Aorta (tissue), 5 donors: Measurements from ENCODE around the gene C11orf97. TPM values are rescaled to one million over a fixed set of nuclear protein-coding genes. Genes with fewer than 3 reads are reported as not detected.

Experiments
- ATAC-seq: fragments of 200-7000 bp; cut with Tn5 transposase; one replicate; pipeline ENCODE4 v1.9.1; 2022; ENCODE audit warnings: moderate library complexity; ENCODE audit not compliant: low FRiP score
- DNase-seq, 2 donors: peaks; one replicate each; pipeline ENCODE4 v3.0.0-alpha.2; 2020
- H3K27ac ChIP-seq, 2 donors: one replicate each; pipeline ENCODE4 v1.5.1; 2013; ENCODE audit warnings: low read length in 2 of 2, mild to moderate bottlenecking in 2 of 2, moderate library complexity in 2 of 2, control low read depth in 1 of 2, inconsistent platforms in 1 of 2, low read depth in 1 of 2
- H3K27me3 ChIP-seq, 2 donors: one replicate each; pipeline ENCODE4 v1.6.1; 2013; ENCODE audit warnings: control low read depth in 1 of 2, low read length in 1 of 2, mild to moderate bottlenecking in 1 of 2, moderate library complexity in 1 of 2; ENCODE audit not compliant: insufficient read depth in 2 of 2, control insufficient read depth in 1 of 2
- H3K36me3 ChIP-seq, 2 donors: one replicate each; pipeline ENCODE4 v1.6.1; 2013; ENCODE audit warnings: control low read depth in 1 of 2, low read length in 1 of 2, mild to moderate bottlenecking in 1 of 2; ENCODE audit not compliant: insufficient read depth in 2 of 2, control insufficient read depth in 1 of 2
- H3K4me1 ChIP-seq, 2 donors: one replicate each; pipeline ENCODE4 v1.6.1; 2013; ENCODE audit warnings: low read length in 2 of 2, control low read depth in 1 of 2, mild to moderate bottlenecking in 1 of 2, moderate library complexity in 1 of 2; ENCODE audit not compliant: insufficient read depth in 2 of 2, control insufficient read depth in 1 of 2
- H3K4me3 ChIP-seq, 2 donors: one replicate each; pipeline ENCODE4 v1.5.1; 2013; ENCODE audit warnings: low read length in 2 of 2, control low read depth in 1 of 2, mild to moderate bottlenecking in 1 of 2
- H3K9me3 ChIP-seq: one replicate; pipeline ENCODE4 v1.6.1; 2013; ENCODE audit warnings: mild to moderate bottlenecking, low read length; ENCODE audit not compliant: control insufficient read depth
- WGBS, 2 donors: extraction: QIAGEN DNeasy Blood & Tissue Kit; methylation state at CpG; one replicate each; pipeline ENCODE4 v1.1.7; 2013; 5-methylcytosine and 5-hydroxymethylcytosine counted together
- intact Hi-C, 2 donors: fragments of 100-400 bp; cut with DNase I; formaldehyde crosslinking; loops; one replicate each; pipeline versions ENCODE4 v1.14.2 to v1.15.0; 2022
- polyA plus RNA-seq, 2 donors: library from polyadenylated mRNA; stranded (reverse); fragments of 200-250 nt; gene quantifications; one replicate each; pipeline ENCODE4 v1.2.3, GENCODE V29; 2013
- total RNA-seq, 2 donors: library from RNA; stranded (reverse); fragmentation: NEBNext Ultra II Directional; extraction: Animal tissue kit (Norgen Biotek cat#: 25700); gene quantifications; one replicate each; pipeline ENCODE4 v1.2.1, GENCODE V29; 2021
- donor health status: healthy with polysubstance abuse.
- donor health status: Bipolar disorder and iron deficiency.
- donor health status: DM: no; HTN: no; CAD: no.
- donor health status: DM: no; HTN: no; CAD: no.
- donor health status: DM: yes; HTN: yes; CAD: no.

Gene C11orf97
- total and polyA plus RNA-seq, 4 donors = not detected

- peaks cover 1% of the 10 kb centered on the region for H3K9me3 ChIP-seq
- no peak for ATAC-seq
- DNase-seq = no peak
- no peaks in the 10 kb centered on the region for H3K27me3 ChIP-seq
- no peaks in the 10 kb centered on the region for H3K36me3 ChIP-seq
- WGBS, 2 donors = 43 to 54% methylated on average over 1 of the region's 1 CpG
- intact Hi-C loops = no loop called here
- peaks cover 3 to 4% of the 10 kb centered on the region in 2 donors for H3K4me1 ChIP-seq
- H3K27ac ChIP-seq = peak overlapping the region in 1 of 2 donors; percentile 87
- H3K4me3 ChIP-seq = no peak overlapping the region
Observed at GRCh38 chr11:94533206-94533605, 20.9 kb downstream of the C11orf97 start.

DNA sequence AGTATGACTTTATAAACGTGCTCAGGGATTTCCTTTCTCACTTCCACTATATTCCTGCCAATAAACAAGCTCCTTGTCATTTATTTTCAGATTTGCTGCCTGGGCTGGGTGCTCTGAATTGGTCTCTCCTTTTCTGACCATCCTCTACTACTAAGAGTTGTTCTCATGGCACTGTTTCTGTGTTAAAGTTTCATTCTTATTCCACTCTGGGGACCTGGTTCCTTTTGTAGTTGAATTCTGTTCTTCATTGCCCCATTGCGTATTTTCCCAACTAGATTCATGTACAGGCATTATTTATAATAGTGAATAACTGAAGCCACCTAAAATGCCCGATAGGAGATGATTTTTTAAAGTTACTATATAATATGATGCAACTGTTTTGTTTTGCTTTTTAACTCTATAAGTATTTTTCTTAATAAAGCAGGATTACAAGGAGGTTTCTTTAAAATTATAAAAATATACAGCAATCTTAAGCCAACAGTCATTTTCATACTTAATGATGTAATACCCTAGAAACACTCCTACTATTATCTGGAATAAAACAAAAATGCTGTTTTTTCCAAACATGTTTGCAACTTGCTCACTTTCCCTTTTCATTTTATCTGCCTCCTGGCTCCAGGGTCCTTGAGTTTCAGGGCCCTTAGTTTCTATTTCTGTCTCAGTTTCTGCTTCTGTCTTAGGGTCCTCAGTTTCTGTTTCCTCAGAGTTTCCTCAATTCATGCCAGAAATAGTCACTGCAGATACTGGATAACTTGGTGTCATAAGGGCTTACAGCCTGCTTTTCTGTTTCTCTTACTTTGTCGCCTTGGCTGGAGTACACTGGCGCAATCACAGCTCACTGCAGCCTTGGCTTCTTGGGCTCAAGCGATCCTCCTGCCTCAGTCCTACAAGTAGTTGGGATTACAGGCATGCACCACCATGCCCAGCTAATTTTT is 21.7 kb downstream of the C11orf97 start:
- Histone ChIP-seq H3K36me3 (no peaks in the 10 kb centered on the region), H3K27ac (peak overlapping the region; percentile 64 to 87), H3K4me3 (peak overlapping the region in 1 of 2 donors; percentile 11), H3K9me3 (peaks cover 1% of the 10 kb centered on the region), H3K27me3 (no peaks in the 10 kb centered on the region), H3K4me1 (peaks cover 0 to 3% of the 10 kb centered on the region in 2 donors)
- peak; percentile 75 for ATAC-seq
- WGBS, 2 donors = 3 to 5% methylated on average over 6 of the region's 6 CpGs
- intact Hi-C loops = no loop called here
- DNase-seq = peak in 1 of 2 donors; percentile 63

DNA sequence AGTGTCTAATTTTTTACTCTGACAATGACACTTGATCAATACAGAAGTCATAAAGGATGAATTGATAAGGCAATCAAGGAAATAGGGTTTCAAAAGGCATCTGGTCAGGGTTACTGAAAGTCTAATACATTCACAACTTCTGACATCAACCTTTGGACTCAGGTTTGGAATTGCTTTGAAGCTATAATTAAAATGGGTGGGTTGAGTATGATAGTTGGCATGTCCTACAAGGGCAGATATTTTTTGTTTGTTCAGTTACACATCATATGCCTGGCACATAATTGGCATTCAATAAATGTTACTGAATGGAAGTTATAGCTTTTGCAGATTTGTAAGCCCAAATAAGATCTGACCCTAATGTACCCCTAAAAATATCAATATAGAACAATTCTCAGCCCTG is 24.1 kb downstream of the C11orf97 start:
- H3K36me3 ChIP-seq = no peaks in the 10 kb centered on the region
- no peak for ATAC-seq
- H3K27me3 ChIP-seq = no peaks in the 10 kb centered on the region
- no peak overlapping the region for H3K4me3 ChIP-seq
- no peak overlapping the region for H3K27ac ChIP-seq
- H3K9me3 ChIP-seq = no peaks in the 10 kb centered on the region
- intact Hi-C loops = no loop called here
- peaks cover 0 to 3% of the 10 kb centered on the region in 2 donors for H3K4me1 ChIP-seq
- DNase-seq = no peak

DNA sequence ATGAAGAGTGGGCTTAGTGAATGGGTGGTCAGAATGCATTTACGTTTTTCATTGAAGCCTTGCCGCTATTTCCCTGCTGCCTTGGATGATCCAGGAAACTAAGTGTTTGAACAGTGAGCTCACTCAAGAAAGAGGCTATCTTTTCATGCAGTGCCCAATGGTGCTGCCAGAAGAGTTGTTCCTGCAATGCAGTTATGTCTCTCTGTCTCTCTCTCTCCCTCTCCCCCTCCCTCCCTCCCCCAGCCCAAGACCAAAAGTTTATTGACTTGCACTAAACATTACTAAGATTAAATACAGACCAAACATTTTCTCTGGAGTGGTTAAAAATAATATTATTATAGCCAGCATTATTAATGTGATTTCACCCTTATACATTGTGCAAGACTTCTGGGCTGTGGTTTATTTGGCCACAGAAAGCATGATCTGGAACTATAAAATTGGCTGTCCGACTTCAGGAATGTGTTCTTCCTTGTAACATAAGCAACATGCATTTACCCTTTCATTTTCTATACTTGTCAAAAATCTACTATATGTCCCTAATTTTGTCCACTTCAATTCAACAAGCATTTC is 24.9 kb downstream of the C11orf97 start:
- Histone ChIP-seq H3K4me3 (no peak overlapping the region), H3K9me3 (no peaks in the 10 kb centered on the region), H3K4me1 (peaks cover 0 to 3% of the 10 kb centered on the region in 2 donors), H3K27ac (peak overlapping the region; percentile 43 to 57), H3K36me3 (no peaks in the 10 kb centered on the region), H3K27me3 (no peaks in the 10 kb centered on the region)
- intact Hi-C loops = no loop called here
- DNase-seq = no peak
- ATAC-seq = peak; percentile 61
- WGBS, 2 donors = 3 to 4% methylated on average over 3 of the region's 3 CpGs

GRCh38 chr11:94539420-94539819 is 27.2 kb downstream of the C11orf97 start:
- no peaks in the 10 kb centered on the region for H3K27me3 ChIP-seq
- no peak overlapping the region for H3K27ac ChIP-seq
- H3K4me1 ChIP-seq = peaks cover 0 to 3% of the 10 kb centered on the region in 2 donors
- H3K36me3 ChIP-seq = no peaks in the 10 kb centered on the region
- no peaks in the 10 kb centered on the region for H3K9me3 ChIP-seq
- WGBS, 2 donors = 42 to 82% methylated on average over 1 of the region's 1 CpG
- no peak for DNase-seq
- ATAC-seq = no peak
- H3K4me3 ChIP-seq = no peak overlapping the region
- intact Hi-C loops = no loop called here

DNA sequence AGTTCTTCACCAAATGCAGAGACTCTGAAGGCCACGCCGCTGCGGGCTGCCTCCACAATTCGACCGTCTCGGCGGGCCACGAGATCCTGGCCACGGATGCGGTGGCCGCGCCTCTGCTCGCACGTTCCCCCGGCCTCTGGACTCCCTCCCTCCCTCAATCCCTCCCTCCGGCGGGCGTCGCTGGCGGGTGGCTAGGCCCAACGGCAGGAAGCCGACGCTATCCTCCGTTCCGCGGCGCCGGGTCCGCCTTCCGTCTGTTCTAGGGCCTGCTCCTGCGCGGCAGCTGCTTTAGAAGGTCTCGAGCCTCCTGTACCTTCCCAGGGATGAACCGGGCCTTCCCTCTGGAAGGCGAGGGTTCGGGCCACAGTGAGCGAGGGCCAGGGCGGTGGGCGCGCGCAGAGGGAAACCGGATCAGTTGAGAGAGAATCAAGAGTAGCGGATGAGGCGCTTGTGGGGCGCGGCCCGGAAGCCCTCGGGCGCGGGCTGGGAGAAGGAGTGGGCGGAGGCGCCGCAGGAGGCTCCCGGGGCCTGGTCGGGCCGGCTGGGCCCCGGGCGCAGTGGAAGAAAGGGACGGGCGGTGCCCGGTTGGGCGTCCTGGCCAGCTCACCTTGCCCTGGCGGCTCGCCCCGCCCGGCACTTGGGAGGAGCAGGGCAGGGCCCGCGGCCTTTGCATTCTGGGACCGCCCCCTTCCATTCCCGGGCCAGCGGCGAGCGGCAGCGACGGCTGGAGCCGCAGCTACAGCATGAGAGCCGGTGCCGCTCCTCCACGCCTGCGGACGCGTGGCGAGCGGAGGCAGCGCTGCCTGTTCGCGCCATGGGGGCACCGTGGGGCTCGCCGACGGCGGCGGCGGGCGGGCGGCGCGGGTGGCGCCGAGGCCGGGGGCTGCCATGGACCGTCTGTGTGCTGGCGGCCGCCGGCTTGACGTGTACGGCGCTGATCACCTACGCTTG is 31.7 kb downstream of the C11orf97 start, which contains the start of gene FUT4:
Gene FUT4 (plus strand): TSS at position 227 of the 951 bp plus-strand sequence. CDS start 213 bp downstream, at position 440.
- no peaks in the 10 kb centered on the region for H3K36me3 ChIP-seq
- no peaks in the 10 kb centered on the region for H3K9me3 ChIP-seq
- H3K4me1 ChIP-seq = peaks cover 0 to 2% of the 10 kb centered on the region in 2 donors
- ATAC-seq (peak; percentile 95), DNase-seq (peak; percentile 94 to 95)
- H3K27ac ChIP-seq = peak within 1 kb of the TSS; percentile 99 to 100
- 0 to 1% methylated on average over 85 to 109 of the region's 109 CpGs for WGBS, 2 donors
- H3K27me3 ChIP-seq = no peaks in the 10 kb centered on the region
- intact Hi-C loops = no loop called here
- H3K4me3 ChIP-seq = peak within 1 kb of the TSS; percentile 73 to 87

GRCh38 chr11:94544646-94545263 is 32.5 kb downstream of the C11orf97 start:
- Histone ChIP-seq H3K36me3 (no peaks in the 10 kb centered on the region), H3K9me3 (no peaks in the 10 kb centered on the region), H3K27ac (peak overlapping the region; percentile 99 to 100), H3K27me3 (no peaks in the 10 kb centered on the region), H3K4me3 (peak overlapping the region; percentile 73 to 87), H3K4me1 (peaks cover 0 to 2% of the 10 kb centered on the region in 2 donors)
- ATAC-seq = peak; percentile 27
- peak; percentile 69 to 84 for DNase-seq
- intact Hi-C loops = no loop called here
- 2% methylated on average over 46 to 59 of the region's 59 CpGs for WGBS, 2 donors
